GM18511 (cell line): ENCODE data around the gene OR5K4.

ENCODE experiments used
- ATAC-seq: cut with Tn5 transposase; IDR thresholded peaks from one replicate; pipeline ENCODE4 v1.9.1; 2021; ENCODE audit warnings: mild to moderate bottlenecking, moderate library complexity; ENCODE audit not compliant: unreplicated experiment

Gene OR5K4

GRCh38 chr3:98353554-98353953, at the start of gene OR5K4:
OR5K4 (plus strand) TSS chr3:98353854; CDS start chr3:98353854, 0 bp downstream.
- ATAC-seq = no peak

DNA sequence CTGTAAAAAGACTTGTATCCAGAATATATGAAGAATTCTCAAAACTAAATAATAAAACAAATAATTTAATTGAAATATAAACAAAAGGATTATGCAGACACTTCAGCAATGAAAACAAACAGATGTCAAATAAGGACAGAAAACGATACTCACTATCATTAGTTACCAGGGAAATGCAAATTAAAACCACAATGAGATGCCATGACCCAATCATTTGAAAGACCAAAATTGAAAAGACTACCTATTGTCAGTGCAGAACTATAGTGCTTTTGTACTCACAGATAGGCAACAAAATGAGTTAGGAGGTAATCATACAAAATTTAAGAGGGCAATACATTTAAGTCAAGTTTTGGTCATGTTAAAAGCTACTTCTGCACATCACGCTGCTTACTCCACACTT, 31.6 kb upstream of the OR5K4 start:
- ATAC-seq = no peak

GRCh38 chr3:98322686-98323085, 31.0 kb upstream of the OR5K4 start:
- ATAC-seq = no peak

GRCh38 chr3:98323425-98323824, 30.2 kb upstream of the OR5K4 start:
- ATAC-seq = no peak

- no peak for ATAC-seq
Observed at GRCh38 chr3:98325055-98325454, 28.6 kb upstream of the OR5K4 start.

DNA sequence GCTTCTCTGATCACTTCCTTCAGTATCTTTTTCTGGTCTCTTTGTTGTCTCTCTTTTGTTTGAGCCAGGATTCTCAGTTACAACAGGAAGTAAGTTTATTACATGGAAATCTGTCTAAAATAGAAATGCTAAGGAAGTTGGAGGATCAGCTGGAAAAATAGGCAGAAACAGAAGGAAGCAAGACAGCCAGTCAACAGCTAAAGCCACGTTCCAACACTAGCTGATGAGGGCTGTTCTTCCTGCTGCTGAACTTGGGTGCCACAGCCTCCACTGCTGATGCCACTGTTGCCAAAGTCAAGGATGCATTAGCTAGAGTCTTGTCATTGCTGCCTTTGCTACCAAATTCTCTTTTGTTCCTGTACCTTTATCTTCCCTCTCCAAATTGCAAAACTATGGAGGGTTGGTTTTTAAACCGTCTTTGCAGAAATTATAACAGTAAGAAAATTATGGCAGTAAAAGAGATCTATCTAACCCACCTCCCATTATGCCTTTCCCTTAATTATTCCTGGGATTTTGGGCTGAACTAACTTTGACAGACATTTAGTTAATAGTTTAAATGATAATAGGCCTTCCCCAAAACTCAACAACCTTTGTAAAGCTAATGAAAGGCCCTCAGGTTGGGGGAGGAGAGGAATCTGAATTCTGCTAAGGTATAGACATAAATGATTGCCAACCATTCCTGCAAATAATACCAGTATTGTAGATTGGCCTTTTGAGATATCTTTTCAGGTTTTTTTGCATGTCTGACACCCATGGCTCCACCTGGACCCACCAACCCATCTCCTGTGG, 27.4 kb upstream of the OR5K4 start:
- ATAC-seq = no peak

DNA sequence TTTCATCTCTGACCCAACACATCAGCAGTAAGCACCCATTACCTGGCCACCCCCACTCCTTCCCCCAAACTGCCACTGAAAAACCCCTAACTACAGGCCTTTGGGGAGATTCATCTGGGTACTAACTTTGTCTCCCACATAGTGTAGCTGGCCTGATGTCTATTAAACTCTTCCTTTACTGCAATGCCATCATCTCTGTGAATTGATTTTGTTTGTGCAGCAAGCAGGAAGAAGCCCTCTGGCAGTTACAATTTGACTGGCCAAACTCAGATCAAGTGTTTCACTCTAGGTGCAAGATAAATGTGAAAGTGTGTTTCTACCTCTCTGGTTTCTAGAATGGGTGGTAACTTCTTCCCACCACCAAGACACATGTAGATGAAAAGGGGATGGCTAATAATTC, 26.7 kb upstream of the OR5K4 start:
- ATAC-seq = peak; percentile 53

DNA sequence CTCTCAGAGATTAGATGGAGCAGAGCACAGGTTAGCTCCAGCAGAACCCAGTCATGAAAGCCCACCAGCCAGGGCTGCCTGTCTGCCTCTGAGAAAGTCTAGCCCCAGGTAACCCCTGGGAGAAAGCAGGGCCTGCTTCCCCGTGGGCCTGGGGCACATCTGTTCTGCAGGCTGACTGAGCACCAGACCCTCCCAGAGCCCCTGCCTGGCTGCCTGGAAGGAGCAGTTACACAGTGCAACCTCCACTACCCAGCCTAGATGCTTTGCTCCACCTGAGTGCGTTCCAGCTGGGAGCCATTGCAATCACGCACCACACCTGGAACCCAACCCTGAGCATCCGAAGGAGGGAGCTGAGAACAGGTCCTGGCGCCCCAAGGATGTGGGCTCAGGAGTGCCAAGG, 24.7 kb upstream of the OR5K4 start:
- ATAC-seq = no peak

DNA sequence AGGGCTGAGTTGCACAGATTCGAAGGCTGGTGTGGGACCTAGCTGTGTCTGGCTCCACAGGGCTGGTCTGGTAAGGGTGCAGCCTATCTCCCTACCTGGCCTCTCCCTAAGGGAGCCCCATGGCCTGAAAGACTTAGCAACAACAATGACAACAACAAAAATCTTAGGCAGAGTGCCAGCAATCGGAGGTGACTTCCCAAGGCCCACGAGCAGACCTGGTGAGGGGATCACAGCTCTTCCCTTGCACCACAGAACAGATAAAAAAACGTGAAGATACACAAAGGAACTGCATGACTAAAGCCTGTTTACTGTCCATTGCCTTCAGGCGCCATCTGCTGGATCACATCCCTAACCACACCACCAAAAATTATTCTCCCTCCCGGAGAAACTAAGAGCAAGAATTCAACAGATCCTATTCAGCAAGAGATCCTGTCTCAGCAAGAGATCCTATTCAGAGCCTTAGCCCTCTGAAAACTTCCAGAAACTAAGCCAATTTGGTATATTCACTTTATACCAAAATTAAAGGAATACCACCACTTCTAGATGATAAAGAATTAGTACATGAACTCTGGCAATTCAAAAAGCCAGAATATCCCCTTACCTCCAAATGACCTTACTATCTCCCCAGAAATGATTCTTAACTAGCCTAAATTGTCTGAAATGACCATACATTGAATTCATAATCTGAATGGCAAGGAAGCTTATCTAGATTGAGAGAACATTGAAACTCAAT, 24.1 kb upstream of the OR5K4 start:
- peak; percentile 66 for ATAC-seq

DNA sequence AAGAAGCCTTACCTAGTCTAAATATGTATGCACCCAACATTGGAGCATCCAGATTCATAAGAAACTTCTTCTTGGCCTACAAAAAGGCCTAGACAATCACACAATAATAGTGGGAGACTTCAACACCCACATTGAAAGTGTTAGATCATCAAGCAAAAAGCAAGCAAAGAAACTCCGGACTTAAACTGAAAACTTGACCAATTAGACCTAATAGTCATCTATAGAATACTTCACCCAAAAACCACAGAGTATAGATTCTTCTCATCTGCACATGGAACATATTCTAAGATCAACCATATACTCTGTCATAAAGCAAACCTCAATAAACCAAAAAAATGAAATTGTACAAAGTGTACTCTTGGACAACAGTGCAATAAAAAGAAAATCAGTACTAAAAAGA, 22.3 kb upstream of the OR5K4 start:
- no peak for ATAC-seq

GRCh38 chr3:98333989-98334606, 19.6 kb upstream of the OR5K4 start:
- ATAC-seq = peak; percentile 90

DNA sequence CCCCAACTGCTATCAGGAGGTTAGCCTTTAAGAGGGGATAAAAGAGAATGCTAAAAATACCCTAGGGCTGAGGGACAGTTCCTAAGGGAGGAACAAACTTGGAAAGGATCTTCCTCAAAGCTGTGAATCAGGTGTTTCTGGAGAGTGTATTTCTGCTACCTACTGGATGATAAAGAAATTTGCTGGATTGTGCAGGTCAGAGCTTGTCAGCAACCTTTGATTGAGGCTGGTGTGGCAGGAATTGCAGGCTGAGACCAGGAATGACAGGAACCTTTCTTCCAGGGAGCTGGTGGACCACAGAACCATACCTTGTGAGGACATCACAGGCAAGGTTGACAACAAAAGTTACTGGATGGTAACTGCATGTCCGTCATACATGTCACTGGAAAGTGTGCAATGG, 14.6 kb upstream of the OR5K4 start:
- no peak for ATAC-seq

DNA sequence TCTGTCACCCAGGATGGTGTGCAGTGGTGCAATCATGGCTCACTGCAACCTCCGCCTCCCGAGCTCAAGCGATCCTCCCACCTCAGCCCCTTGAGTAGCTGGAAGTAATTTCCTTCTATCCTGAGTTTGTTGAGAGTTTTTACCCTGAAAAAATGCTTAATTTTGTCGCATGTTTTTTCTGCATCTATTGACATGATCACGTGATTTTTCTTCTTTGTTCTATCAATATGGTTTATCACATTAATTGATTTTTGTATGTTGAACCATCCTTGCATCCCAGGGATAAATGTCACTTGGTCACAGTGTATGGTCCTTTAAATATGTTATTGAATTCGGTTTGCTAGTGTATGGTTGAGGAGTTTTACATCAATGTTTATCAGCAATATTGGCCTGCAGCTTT, 11.9 kb upstream of the OR5K4 start:
- no peak for ATAC-seq

DNA sequence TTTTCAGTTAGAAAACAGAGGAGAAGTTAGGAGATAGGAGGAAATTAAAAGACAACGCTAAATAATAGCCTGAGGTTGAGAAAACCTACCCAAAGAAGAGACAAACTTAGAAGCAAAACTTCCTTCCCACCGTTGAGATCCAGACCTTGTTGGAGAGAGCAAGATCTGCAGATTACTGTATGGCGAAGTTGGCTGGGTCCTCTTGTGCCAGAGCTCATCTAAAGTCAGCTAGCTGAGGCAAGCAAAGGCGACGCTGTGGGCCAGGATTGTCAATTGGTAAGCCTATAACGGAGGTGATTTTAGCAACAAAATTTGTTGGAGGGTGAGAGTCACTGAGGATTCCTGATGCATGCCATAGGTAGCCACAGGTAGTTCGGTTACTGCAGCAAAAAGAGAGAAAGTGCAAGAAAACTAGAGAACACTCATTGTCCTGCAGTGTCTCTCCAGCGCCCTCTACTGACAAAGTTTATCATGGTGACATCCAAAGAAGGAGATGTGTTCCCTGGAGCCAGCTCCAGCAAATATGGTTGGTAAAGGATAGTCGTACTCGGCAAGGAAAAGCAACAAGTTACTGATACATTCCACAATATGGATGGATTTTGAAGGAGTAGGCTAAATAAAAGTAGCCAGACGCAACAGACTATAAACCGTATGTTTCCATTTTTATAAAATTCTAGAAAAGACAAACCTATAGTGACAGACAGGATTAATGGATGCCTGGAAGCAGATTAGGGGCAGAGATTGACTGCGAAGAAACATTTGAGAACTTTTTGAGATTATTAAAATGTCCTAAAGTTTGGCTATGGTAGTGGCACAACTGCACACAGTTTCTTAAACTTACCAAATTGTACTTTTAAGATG, 9.8 kb upstream of the OR5K4 start:
- ATAC-seq = peak; percentile 80

- no peak for ATAC-seq
Observed at GRCh38 chr3:98350082-98350481, 3.6 kb upstream of the OR5K4 start.

DNA sequence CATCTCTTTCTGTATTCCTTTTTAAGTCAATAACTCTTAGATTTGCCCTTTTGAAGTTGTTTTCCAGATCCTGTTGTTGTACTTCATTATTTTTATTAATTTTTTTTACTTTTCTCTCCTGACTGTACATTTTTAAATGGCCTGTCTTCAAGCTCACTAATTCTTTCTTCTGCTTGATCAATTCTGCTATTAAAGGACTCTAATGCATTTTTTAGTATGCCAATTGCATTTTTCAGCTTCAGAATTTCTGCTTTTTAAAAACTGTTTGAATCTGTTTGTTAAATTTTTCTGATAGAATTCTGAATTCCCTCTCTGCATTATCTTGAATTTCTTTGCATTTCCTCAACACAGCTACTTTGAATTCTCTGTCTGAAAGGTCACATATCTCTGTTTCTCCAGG, 5.6 kb downstream of the OR5K4 start:
- ATAC-seq = no peak

DNA sequence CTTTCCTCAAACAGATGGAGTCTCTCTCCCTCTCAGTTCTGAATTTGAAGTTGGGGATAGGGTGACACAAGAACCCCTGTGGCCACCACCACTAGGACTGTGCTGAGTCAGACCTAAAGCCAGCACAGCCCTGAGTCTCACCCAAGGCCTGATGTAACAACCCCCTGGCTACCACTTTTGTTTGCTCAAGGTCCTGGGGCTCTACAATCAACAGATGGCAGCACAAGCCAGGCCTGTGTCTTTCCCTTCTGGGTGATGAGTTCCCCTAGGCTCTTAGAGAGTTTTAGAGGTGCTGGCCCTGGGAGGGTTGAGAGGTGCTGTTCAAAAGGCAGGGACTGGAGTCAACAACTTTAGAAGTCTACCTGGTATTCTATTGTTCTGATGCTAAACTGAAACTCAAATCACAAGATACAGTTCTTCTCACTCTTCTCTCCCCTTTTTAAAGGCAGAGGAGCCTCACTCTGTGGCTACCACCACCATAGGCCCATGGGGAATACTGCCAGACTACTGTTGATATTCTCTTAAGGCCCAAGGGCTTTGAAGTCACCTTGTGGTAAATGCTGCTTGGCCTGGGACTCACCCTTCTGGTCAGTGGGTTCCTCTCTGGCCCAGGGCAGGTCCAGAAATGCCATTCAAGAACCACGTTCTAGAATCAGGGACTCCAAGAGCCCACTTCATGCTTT, 6.5 kb downstream of the OR5K4 start:
- peak; percentile 69 for ATAC-seq

GRCh38 chr3:98360681-98361080, 7.0 kb downstream of the OR5K4 start:
- no peak for ATAC-seq

- peak; percentile 43 for ATAC-seq
Observed at GRCh38 chr3:98361289-98361688, 7.6 kb downstream of the OR5K4 start.

GRCh38 chr3:98367464-98368246, 14.0 kb downstream of the OR5K4 start:
- no peak for ATAC-seq
